Astrocyte (in vitro differentiated cells and primary cell): ENCODE data around the gene KLK7.

ENCODE experiments used
- EZH2 ChIP-seq: IDR thresholded peaks from 2 replicates; pipeline ENCODE4 v1.6.1; 2012; ENCODE audit warnings: mild to moderate bottlenecking, low read length, inconsistent platforms; ENCODE audit not compliant: insufficient read depth
- TF ChIP-seq, protein P1 (sequence below): IDR thresholded peaks from 2 replicates; pipeline ENCODE4 v1.5.1; 2011; ENCODE audit warnings: low read depth, mild to moderate bottlenecking, inconsistent platforms, low read length, moderate library complexity; ENCODE audit not compliant: insufficient read depth

DNA sequence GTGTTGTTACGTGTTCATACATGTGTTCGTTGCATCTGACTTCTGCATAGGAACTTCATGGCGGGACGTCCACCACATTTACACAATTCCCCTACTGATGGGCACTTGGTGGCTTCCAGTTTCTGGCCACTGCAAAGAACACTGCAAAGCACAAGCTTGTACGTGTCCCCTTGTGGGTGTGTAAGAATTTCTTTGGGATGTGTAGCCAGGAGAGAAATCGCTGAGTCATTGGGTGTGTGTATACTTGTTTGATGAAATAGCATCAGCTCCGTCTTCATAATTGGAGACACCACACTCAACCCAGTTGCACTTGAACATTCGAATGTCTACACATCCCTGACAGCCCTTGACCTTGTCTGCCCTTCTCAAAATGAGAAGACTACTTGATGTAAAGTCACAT lies 50.1 kb downstream of the KLK7 start:
- TF ChIP-seq, protein P1, sequence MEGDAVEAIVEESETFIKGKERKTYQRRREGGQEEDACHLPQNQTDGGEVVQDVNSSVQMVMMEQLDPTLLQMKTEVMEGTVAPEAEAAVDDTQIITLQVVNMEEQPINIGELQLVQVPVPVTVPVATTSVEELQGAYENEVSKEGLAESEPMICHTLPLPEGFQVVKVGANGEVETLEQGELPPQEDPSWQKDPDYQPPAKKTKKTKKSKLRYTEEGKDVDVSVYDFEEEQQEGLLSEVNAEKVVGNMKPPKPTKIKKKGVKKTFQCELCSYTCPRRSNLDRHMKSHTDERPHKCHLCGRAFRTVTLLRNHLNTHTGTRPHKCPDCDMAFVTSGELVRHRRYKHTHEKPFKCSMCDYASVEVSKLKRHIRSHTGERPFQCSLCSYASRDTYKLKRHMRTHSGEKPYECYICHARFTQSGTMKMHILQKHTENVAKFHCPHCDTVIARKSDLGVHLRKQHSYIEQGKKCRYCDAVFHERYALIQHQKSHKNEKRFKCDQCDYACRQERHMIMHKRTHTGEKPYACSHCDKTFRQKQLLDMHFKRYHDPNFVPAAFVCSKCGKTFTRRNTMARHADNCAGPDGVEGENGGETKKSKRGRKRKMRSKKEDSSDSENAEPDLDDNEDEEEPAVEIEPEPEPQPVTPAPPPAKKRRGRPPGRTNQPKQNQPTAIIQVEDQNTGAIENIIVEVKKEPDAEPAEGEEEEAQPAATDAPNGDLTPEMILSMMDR: no peak
- TF ChIP-seq EZH2: no peak
